Suprapubic skin (tissue), 4 donors: ENCODE data around the gene ESPN.

Experiments used
- CTCF ChIP-seq, 2 donors: fragments of 200-600 bp in 1 of 2; fragments of 450-650 bp in 1 of 2; sonication (generic) in 1 of 2; IDR thresholded peaks; one replicate each; pipeline ENCODE4 v1.5.1; 2016 to 2019; ENCODE audit warnings: antibody characterized with exemption in 2 of 2, mild to moderate bottlenecking in 1 of 2, moderate library complexity in 1 of 2
- EP300 ChIP-seq: sonication (generic); formaldehyde crosslinking; IDR thresholded peaks from one replicate; pipeline ENCODE4 v1.6.1; 2017; ENCODE audit warnings: antibody characterized with exemption
- POLR2A ChIP-seq, 2 donors: fragments of 450-650 bp; IDR thresholded peaks; one replicate each; pipeline ENCODE4 v1.6.1; 2017; ENCODE audit warnings: antibody characterized with exemption in 2 of 2, mild to moderate bottlenecking in 2 of 2, moderate library complexity in 2 of 2
- POLR2AphosphoS5 ChIP-seq, 3 donors: sonication (generic); formaldehyde crosslinking; IDR thresholded peaks; one replicate each; pipeline ENCODE4 v1.6.1; 2017; ENCODE audit warnings: antibody characterized with exemption in 3 of 3

DNA sequence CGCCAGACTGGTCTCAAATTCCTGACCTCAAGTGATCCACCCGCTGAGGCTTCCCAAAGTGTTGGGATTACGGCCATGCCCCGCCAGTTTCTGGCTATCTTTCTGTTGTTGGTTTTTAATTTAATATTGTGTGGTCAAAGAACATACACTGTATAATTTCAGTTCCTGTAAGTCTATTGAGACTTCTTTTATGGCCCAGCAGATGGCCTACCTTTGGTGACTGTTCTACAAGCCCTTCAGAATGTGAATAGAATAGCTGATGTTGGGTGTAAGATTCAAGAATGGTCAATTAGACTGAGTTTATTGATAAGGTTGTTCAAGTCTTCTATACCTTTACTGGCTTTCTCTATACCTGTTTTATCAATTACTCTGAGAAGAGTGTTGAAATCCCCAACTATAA is 15.5 kb upstream of the ESPN start:
- TF ChIP-seq CTCF (IDR thresholded peaks at IDR 0.05) (no peak), POLR2AphosphoS5 (IDR thresholded peaks at IDR 0.05) (no peak), POLR2A (IDR thresholded peaks at IDR 0.05) (no peak), EP300 (no peak)
